Measurements from ENCODE around the gene DNAJB12. TPM values are rescaled to one million over a fixed set of nuclear protein-coding genes. Genes with fewer than 3 reads are reported as not detected.
A peak's percentile ranks its signal among the peaks of the same experiment; 100 is the strongest.

The DNAJB12 gene
- total RNA-seq, 1 experiment from 2014 or later = 25.8 TPM

DNA sequence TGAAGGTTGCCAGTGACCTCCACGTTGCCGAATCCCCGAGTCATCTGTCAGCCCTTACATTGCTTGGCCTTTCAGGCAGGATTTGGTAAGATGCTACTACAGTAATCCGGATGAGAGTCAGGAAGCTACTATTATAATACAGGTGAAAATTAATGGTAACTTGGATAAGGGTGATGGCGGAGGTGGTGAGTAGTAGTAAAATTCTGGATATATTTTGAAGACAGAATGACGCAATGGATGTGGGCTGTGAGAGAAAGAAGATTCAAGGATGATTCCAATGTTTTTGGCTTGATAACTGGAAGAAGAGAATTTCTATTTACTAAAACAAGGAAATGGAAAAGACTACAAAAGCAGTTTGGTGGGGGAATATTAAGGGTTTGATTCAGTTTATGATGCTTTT is 1.4 kb upstream of the DNAJB12 start:
- no peaks in the 10 kb centered on the region for H3K27me3 ChIP-seq (ENCODE audit: insufficient read depth, low read length)
- no peak overlapping the region for H3K4me2 ChIP-seq (ENCODE audit: low read length)
- CTCF ChIA-PET = no interaction called here
- H3K4me1 ChIP-seq (ENCODE audit: control insufficient read depth in 1 of 2, insufficient read depth in 2 of 2, low read length in 2 of 2) = peaks cover 11 to 17% of the 10 kb centered on the region in 2 experiments
- RAD21 ChIA-PET (ENCODE audit: low non-redundant PET in 1 of 2, low total read pairs in 2 of 2, uncharacterized antibody in 2 of 2, unreplicated experiment in 2 of 2) = no interaction called here
- DNase-seq (ENCODE audit: low read depth, low spot score) (no peak), ATAC-seq (no peak)
- H3K4me3 ChIP-seq (replicated peaks in 1 of 2; ENCODE audit: low read depth in 1 of 2, low read length in 2 of 2) = no peak overlapping the region
- H3K79me2 ChIP-seq (ENCODE audit: insufficient read depth, low read length) = peaks cover 32% of the 10 kb centered on the region
- H3K9ac ChIP-seq (ENCODE audit: low read length) = no peak overlapping the region
- TF ChIP-seq CBX3 (IDR thresholded peaks at IDR 0.05; ENCODE audit: low read depth) (no peak), FOSL1 (IDR thresholded peaks at IDR 0.05; ENCODE audit: low read depth) (no peak), CEBPB (IDR thresholded peaks at IDR 0.05; ENCODE audit: low read depth) (no peak), SRF (IDR thresholded peaks at IDR 0.05; ENCODE audit: low read depth) (no peak), EZH2phosphoT487 (IDR thresholded peaks at IDR 0.05; ENCODE audit: borderline replicate concordance) (no peak), JUND (IDR thresholded peaks at IDR 0.05) (no peak), SP1 (IDR thresholded peaks at IDR 0.05; ENCODE audit: low read depth) (no peak), ELF1 (IDR thresholded peaks at IDR 0.05; ENCODE audit: borderline replicate concordance, low read depth) (no peak), RAD21 (IDR thresholded peaks at IDR 0.05; ENCODE audit: low read depth) (no peak), YY1 (IDR thresholded peaks at IDR 0.05; ENCODE audit: extremely low read depth, insufficient replicate concordance, low read depth, low read length) (no peak)
- TF ChIP-seq, protein P1, sequence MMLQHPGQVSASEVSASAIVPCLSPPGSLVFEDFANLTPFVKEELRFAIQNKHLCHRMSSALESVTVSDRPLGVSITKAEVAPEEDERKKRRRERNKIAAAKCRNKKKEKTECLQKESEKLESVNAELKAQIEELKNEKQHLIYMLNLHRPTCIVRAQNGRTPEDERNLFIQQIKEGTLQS (IDR thresholded peaks at IDR 0.05) = no peak
- TF ChIP-seq, protein P2, sequence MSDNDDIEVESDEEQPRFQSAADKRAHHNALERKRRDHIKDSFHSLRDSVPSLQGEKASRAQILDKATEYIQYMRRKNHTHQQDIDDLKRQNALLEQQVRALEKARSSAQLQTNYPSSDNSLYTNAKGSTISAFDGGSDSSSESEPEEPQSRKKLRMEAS (IDR thresholded peaks at IDR 0.05) = no peak
- H4K20me1 ChIP-seq (ENCODE audit: insufficient read depth) = no peaks in the 10 kb centered on the region
- no TSS peak for BruUV-seq (replicated peaks)
- H3K9me2 ChIP-seq (ENCODE audit: insufficient read depth) = no peaks in the 10 kb centered on the region
- H3K36me3 ChIP-seq (ENCODE audit: control insufficient read depth in 1 of 2, insufficient read depth in 2 of 2, low read length in 2 of 2) = no peaks in the 10 kb centered on the region
- intact Hi-C loops (cut with micrococcal nuclease) = no loop called here
- H3K9me3 ChIP-seq (ENCODE audit: control insufficient read depth in 1 of 2, insufficient read depth in 1 of 2, low read depth in 1 of 2, low read length in 2 of 2) = no peaks in the 10 kb centered on the region
- H3K27ac ChIP-seq (ENCODE audit: low read depth, low read length) = no peak overlapping the region
- H2AFZ ChIP-seq (ENCODE audit: low read depth, low read length, poor library complexity, severe bottlenecking) = no peak overlapping the region
- POLR2A ChIA-PET = no interaction called here

DNA sequence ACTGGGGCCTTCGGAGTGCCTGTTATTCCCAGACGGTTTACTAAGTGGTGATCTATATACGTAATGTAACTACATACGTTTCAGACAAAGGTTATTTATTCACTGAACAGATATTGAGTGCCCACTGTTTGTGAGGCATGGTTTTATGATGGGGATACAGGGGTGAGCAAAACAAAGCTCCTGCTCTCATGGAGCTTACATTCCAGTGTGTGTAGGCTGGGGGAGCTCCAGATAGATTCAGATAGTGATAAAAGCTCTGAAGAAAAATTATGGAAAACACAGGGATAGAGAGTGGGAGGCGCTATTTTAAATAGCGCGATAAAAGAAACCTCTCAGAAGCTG is 466 bp upstream of the DNAJB12 start:
- H3K9ac ChIP-seq (ENCODE audit: low read length) = peak overlapping the region; percentile 91
- TSS peak; percentile 83 for BruUV-seq (replicated peaks)
- ChIA-PET POLR2A (interaction anchor here (0.7 to 1.5 kb wide), 4 partner anchors 24 to 494 kb away, joined by 3 to 4 read pairs (median 3); no protein-coding TSS in a partner anchor), RAD21 (ENCODE audit: low non-redundant PET in 1 of 2, low total read pairs in 2 of 2, uncharacterized antibody in 2 of 2, unreplicated experiment in 2 of 2) (interaction anchor here in 1 of 2 experiments (0.6 to 1.0 kb wide), 2 partner anchors 479 to 706 kb away, joined by 3 read pairs; no protein-coding TSS in a partner anchor), CTCF (interaction anchor here (0.6 kb wide), 1 partner anchor 336 kb away, joined by 3 read pairs; no protein-coding TSS in a partner anchor)
- no peaks in the 10 kb centered on the region for H4K20me1 ChIP-seq (ENCODE audit: insufficient read depth)
- TF ChIP-seq RAD21 (IDR thresholded peaks at IDR 0.05; ENCODE audit: low read depth) = peak; percentile 20; the same call in 1 of the 2 replicates
- no peak for TF ChIP-seq SP1 (IDR thresholded peaks at IDR 0.05; ENCODE audit: low read depth)
- H3K36me3 ChIP-seq (ENCODE audit: control insufficient read depth in 1 of 2, insufficient read depth in 2 of 2, low read length in 2 of 2) = no peaks in the 10 kb centered on the region
- H2AFZ ChIP-seq (ENCODE audit: low read depth, low read length, poor library complexity, severe bottlenecking) = peak overlapping the region; percentile 36
- peak overlapping the region; percentile 89 to 94 for H3K4me3 ChIP-seq (replicated peaks in 1 of 2; ENCODE audit: low read depth in 1 of 2, low read length in 2 of 2)
- intact Hi-C loops (cut with micrococcal nuclease) = no loop called here
- H3K27me3 ChIP-seq (ENCODE audit: insufficient read depth, low read length) = no peaks in the 10 kb centered on the region
- H3K79me2 ChIP-seq (ENCODE audit: insufficient read depth, low read length) = peaks cover 34% of the 10 kb centered on the region
- H3K4me1 ChIP-seq (ENCODE audit: control insufficient read depth in 1 of 2, insufficient read depth in 2 of 2, low read length in 2 of 2) = peaks cover 11 to 17% of the 10 kb centered on the region in 2 experiments
- DNase-seq (ENCODE audit: low read depth, low spot score) = no peak
- no peak for ATAC-seq
- H3K4me2 ChIP-seq (ENCODE audit: low read length) = peak overlapping the region; percentile 92
- no peaks in the 10 kb centered on the region for H3K9me2 ChIP-seq (ENCODE audit: insufficient read depth)
- peak overlapping the region; percentile 95 for H3K27ac ChIP-seq (ENCODE audit: low read depth, low read length)
- H3K9me3 ChIP-seq (ENCODE audit: control insufficient read depth in 1 of 2, insufficient read depth in 1 of 2, low read depth in 1 of 2, low read length in 2 of 2) = no peaks in the 10 kb centered on the region

Measured in HCT116 (cell line).